Measurements from ENCODE around the gene PTGDS.

PTGDS gene

DNA sequence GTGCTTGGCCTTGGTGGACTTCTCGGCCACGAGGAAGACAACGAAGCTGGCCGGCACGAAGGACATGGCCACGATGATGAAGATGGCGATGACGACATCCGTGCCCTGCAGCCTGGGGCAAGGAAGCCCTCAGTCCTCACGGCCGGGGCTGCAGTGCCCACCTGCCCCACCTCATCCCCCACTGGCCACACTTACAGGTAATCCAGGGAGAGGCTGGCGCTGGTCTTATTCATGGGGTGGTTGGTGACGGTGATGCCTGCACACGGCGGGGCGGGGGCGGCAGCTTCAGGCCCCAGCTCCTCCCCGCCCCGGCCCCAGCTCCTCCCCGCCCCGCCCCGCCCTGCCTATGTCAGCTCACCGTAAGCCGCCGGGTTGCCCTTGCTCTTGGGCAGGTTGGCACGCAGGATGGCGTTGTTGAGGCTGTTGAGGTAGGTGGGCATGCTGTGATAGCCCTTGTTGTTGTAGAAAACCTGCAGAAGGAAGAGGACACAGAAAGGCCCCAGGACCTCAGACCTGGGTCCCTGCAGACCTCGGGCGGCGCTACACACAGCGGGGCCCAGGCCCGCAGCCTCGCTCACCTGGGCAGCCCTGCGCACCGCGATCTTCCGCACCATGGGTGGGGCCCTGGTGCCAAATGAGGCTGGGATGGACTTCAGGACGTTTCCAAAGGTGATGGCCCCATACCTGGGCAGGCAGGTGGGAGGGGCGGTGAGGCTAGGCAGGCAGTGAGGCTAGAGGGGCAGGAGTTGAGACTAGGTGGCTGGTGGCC lies 34.8 kb downstream of the PTGDS start:
- no peak for DNase-seq

GRCh38 chr9:137012694-137013570 lies 35.6 kb downstream of the PTGDS start:
- no peak for DNase-seq

DNA sequence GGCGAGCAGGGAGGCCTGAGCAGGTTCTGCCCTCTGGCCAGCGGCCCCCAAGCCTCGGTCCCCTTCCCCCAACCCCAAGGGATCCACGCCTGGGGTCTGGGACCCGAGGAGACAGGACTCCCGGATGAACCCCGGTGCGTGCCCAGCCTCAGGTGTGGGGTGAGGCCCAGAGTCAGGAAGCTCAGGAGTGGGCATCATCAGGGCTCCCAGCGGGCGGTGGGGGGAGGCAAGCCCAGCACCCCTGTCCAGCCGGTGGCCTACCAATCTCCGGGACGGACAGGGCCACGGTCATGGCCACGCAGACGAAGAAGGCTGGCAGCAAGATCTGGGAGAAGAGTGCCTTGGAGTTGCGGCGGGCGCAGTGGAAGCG lies 36.3 kb downstream of the PTGDS start:
- no peak for DNase-seq

GRCh38 chr9:137014166-137014565 lies 36.9 kb downstream of the PTGDS start:
- no peak for DNase-seq

- no peak for DNase-seq
These were observed 37.7 kb downstream of the PTGDS start for GRCh38 chr9:137014776-137015539.

DNA sequence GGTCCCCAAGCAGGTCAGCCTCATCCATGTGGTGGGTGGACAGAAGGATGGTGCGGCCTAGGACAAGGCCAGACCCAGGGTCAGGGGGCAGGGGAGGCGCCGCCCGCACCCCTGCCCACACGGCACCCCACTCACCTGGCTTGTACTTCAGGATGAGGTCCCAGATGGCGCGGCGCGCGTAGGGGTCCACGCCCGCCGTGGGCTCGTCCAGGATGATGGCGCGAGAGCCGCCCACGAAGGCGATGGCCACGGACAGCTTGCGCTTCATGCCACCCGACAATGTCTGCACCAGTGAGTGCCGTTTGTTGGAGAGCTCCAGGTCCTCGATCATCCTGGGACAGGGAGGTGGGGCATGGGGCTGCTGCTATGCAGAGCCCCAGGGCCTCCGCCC lies 38.2 kb downstream of the PTGDS start:
- DNase-seq = no peak

GRCh38 chr9:137015976-137016375 lies 38.7 kb downstream of the PTGDS start:
- no peak for DNase-seq

- no peak for DNase-seq
These were observed 39.1 kb downstream of the PTGDS start for GRCh38 chr9:137016436-137016835.

GRCh38 chr9:137017071-137017470 lies 39.8 kb downstream of the PTGDS start:
- DNase-seq = no peak

DNA sequence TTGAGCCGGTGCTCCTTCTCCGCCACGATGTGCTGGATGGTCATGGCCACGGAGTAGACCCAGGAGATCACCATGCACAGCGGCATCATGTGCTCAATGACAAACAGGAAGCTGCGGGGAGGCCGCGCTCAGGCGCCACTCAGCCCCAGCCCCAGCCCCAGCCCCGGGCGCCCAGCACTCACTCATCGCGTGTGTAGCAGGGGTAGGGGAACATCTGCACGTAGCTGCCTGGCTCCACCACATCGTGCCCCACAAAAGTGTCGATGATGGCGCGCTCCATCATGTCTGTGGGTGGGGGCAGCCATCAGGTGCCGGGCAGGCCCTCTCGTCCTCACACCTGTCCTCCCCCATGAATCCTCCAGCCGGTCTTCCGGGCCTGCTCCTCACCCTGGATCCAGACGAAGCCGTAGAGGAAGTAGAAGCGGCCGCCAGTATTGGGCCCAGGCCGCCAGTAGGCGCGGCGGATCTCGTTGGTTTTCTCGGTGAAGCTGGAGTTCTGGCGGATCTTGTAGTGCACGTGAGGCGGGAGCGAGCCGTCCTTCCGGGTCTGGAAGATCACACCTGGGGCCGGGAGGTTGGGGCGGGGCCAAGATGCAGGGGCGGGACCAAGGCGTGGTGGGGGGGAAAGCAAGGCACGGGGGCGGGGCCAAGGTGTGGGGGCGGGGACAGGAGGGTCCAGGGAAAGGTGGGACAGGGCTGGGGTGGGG lies 40.6 kb downstream of the PTGDS start:
- DNase-seq = no peak

GRCh38 chr9:137018761-137019559 lies 41.7 kb downstream of the PTGDS start:
- DNase-seq = no peak

- no peak for DNase-seq
These were observed 42.8 kb downstream of the PTGDS start for GRCh38 chr9:137019891-137020683.

GRCh38 chr9:137020771-137021567 lies 43.7 kb downstream of the PTGDS start:
- DNase-seq = no peak

GRCh38 chr9:137021568-137021978 lies 44.3 kb downstream of the PTGDS start:
- DNase-seq = no peak

- DNase-seq = peak in 3 of 4 experiments; percentile 33 to 61 (median 55)
These were observed 44.8 kb downstream of the PTGDS start for GRCh38 chr9:137021979-137022661.

GRCh38 chr9:137022662-137023008 lies 45.3 kb downstream of the PTGDS start:
- DNase-seq = no peak

- no peak for DNase-seq
These were observed 45.9 kb downstream of the PTGDS start for GRCh38 chr9:137023157-137023556.

GRCh38 chr9:137023583-137023991 lies 46.3 kb downstream of the PTGDS start:
- DNase-seq = no peak

DNA sequence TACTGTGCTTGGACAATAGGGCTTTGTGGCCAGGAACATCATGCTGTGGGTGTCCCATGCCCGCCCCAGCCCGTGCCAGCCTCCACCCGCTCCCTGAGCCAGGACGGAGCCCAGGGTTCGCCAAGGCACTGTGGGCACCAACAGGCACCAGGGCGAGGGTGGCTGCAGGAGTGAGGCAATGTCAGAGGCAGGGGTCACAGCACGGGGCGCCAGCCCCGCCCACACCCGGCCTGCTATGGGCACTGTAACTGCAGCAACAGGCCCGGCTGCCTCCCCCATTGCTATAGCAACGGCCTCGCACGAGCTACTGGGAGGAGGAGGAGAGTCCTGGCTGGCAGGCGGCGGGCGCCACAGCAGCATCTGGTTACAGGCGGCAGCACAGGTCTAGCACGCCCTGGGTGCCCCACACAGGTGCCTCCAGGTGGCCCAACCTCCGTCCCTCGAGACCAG lies 48.2 kb downstream of the PTGDS start:
- DNase-seq = no peak

- no peak for DNase-seq
These were observed 49.1 kb downstream of the PTGDS start for GRCh38 chr9:137026384-137026783.

All from activated naive CD4-positive, alpha-beta T cell (primary cell).